ENCODE measurements around the gene TTC23. TPM values are rescaled to one million over a fixed set of nuclear protein-coding genes. Genes with fewer than 3 reads are reported as not detected.

Gene TTC23
- total RNA-seq, 1 donor from 2014 or later = 11.6 TPM

DNA sequence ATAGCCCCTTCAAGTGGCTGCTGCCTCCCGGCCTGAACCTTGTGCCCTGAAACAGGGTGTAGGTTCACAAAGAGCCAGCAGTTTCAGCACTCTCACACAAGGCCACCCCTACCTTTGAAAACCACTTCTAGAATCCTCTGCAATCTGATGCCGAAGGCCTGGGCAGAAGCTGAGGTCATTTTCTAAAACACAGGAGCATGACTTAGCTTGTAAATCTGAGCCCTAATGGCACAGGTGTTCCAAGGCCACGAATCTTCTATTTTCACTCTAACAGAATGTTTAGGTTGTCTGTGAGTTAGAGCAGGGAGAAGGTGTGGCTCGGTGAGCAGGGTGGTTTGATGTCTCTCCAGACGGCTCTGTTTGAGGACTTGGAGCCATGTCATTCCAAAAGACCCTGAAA lies 82.2 kb downstream of the TTC23 start:
- DNase-seq (ENCODE audit: low read depth) = no peak
- TF ChIP-seq, protein P1, sequence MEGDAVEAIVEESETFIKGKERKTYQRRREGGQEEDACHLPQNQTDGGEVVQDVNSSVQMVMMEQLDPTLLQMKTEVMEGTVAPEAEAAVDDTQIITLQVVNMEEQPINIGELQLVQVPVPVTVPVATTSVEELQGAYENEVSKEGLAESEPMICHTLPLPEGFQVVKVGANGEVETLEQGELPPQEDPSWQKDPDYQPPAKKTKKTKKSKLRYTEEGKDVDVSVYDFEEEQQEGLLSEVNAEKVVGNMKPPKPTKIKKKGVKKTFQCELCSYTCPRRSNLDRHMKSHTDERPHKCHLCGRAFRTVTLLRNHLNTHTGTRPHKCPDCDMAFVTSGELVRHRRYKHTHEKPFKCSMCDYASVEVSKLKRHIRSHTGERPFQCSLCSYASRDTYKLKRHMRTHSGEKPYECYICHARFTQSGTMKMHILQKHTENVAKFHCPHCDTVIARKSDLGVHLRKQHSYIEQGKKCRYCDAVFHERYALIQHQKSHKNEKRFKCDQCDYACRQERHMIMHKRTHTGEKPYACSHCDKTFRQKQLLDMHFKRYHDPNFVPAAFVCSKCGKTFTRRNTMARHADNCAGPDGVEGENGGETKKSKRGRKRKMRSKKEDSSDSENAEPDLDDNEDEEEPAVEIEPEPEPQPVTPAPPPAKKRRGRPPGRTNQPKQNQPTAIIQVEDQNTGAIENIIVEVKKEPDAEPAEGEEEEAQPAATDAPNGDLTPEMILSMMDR (IDR thresholded peaks at IDR 0.05; ENCODE audit: insufficient read depth, low read length, poor library complexity, severe bottlenecking) = no peak
- H3K36me3 ChIP-seq (ENCODE audit: control insufficient read depth, insufficient read depth, low read length) = no peaks in the 10 kb centered on the region

DNA sequence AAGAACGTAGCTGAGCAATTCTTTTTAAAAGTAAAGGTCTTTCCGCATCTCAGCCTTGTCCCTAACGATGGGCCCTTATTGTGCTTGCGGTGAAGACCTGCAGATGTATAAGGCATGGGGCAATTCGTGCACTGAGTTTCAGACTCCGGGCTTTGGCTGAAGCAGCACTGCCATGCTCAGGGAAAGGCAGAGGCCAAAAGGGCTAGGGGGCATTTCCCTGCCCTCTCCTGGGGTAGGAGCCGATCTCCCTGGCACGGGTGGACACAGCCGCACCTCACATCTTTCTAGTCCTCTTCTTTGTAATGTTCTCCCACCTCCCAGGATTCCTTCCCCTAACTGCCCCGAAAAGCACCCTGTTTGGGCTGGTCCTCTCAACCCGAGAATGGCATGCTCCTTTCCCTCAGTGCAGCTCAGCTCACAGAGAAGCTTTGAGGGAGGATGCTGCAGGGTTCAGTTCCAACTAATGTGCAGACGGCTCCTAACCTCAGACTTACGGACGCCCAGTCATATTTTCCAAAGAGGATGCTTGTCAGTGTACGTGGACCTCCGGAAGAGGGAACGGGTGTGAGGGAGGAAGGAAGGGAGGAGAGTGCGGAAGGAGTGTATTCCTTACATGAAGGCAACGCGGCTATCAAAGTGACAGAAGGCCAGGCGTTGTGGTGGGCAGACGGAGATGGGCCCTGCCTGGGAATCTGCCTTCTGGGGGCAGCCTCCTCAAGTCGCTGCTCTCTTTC lies 83.3 kb downstream of the TTC23 start:
- TF ChIP-seq, protein P1 (IDR thresholded peaks at IDR 0.05; ENCODE audit: insufficient read depth, low read length, poor library complexity, severe bottlenecking) = no peak
- no peak for DNase-seq (ENCODE audit: low read depth)
- Histone ChIP-seq H3K36me3 (ENCODE audit: control insufficient read depth, insufficient read depth, low read length) (no peaks in the 10 kb centered on the region), H3K4me3 (ENCODE audit: low read depth, low read length) (no peak overlapping the region), H3K27me3 (ENCODE audit: control insufficient read depth, insufficient read depth, low read length) (no peaks in the 10 kb centered on the region)

More for the DNA sequence above, 82.2 kb downstream of the TTC23 start:
- Histone ChIP-seq H3K4me3 (ENCODE audit: low read depth, low read length) (no peak overlapping the region), H3K27me3 (ENCODE audit: control insufficient read depth, insufficient read depth, low read length) (no peaks in the 10 kb centered on the region)

DNA sequence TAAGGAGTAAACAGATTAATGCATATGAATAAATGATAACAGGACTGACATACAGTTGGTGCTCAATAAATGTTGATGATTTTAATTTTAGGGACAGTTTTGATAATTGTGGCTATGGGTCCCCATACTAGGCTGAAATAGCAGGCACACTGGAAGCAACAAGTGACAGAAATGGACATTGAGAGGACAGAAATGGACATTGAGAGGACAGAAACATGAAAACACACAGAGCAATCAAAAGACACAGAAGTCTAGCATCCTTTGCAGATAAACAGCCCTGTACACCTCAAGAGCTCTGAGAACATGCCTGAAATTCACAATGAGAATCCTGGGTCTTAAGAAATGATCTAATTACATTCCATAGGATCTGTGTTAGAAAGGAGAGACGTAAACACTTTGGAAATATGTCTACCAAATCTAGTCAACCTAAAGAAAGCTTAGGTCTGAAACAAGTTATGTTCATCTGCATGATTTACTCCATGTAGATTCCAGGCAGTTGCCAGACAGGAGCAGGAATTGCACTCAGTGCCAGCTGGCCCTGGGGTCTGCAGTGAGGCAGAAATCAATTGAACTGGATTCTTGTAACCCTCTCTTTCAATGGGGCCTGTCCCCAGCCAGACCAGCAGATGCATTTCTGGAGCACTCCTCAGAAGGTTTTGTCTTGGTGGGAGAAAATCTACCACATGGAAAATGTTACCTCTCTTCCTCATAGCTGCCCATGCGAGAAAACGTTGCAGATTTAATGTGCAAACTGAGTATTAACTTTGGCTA lies 84.2 kb downstream of the TTC23 start:
- no peak overlapping the region for H3K4me3 ChIP-seq (ENCODE audit: low read depth, low read length)
- TF ChIP-seq, protein P1 (IDR thresholded peaks at IDR 0.05; ENCODE audit: insufficient read depth, low read length, poor library complexity, severe bottlenecking) = no peak
- DNase-seq (ENCODE audit: low read depth) = no peak
- H3K36me3 ChIP-seq (ENCODE audit: control insufficient read depth, insufficient read depth, low read length) = no peaks in the 10 kb centered on the region
- H3K27me3 ChIP-seq (ENCODE audit: control insufficient read depth, insufficient read depth, low read length) = no peaks in the 10 kb centered on the region

DNA sequence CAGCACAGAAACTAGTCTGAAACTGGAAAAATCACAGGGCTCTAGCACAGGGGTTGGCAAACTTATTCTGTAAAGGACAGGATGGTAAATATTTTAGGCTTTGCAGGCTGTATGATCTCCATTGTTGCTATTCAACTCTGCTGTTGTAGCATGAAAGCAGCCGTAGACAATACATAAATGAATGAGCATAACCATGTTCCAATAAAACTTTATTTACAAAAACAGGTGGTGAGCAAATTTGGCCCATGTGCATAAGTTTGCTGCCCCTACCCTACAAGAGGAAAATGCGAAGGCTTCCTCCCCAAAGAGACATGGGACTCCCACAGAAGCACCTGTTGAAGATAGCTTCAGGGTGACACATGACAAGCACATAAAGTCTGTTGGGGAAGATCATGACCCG lies 85.3 kb downstream of the TTC23 start:
- Histone ChIP-seq H3K27me3 (ENCODE audit: control insufficient read depth, insufficient read depth, low read length) (no peaks in the 10 kb centered on the region), H3K36me3 (ENCODE audit: control insufficient read depth, insufficient read depth, low read length) (no peaks in the 10 kb centered on the region), H3K4me3 (ENCODE audit: low read depth, low read length) (no peak overlapping the region)
- no peak for DNase-seq (ENCODE audit: low read depth)
- TF ChIP-seq, protein P1 (IDR thresholded peaks at IDR 0.05; ENCODE audit: insufficient read depth, low read length, poor library complexity, severe bottlenecking) = no peak

DNA sequence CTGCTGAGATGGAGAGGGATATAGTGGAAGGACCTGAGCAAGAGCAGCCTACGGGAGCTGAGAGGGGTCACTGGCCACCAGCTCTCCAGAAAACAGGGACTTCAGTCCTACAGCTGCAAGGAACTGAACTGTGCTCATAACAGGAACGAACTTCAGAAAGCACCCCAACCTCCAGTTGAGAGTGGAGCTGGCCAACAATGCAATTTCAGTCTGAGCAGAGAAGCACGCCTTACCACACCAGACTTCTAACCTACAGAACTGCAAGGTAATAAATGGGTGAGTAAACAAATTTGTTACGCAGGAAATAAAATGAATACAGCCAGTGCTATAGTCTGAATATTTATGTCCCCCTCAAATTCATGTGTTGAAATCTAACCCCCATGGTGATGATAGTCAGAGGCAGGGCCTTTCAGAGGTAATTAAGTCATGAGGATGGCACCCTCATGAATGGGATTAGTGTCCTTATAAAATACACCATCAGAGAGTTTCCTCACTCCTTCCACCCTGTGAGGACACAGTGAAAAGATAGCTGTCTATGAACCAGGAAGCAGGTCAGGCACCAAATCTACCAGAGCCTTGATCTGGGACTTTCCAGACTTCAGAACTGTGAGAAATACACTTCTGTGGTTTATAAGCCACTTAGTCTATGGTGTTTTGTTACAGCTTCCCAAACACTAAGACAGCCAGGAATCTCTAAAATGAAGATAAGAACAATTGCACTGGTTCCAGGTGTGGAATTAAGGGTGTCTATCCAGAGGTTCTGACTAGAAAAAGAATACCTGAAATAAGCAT lies 85.9 kb downstream of the TTC23 start:
- no peak for DNase-seq (ENCODE audit: low read depth)
- TF ChIP-seq, protein P1 (IDR thresholded peaks at IDR 0.05; ENCODE audit: insufficient read depth, low read length, poor library complexity, severe bottlenecking) = no peak
- no peaks in the 10 kb centered on the region for H3K36me3 ChIP-seq (ENCODE audit: control insufficient read depth, insufficient read depth, low read length)

More for the DNA sequence above, 85.9 kb downstream of the TTC23 start:
- H3K4me3 ChIP-seq (ENCODE audit: low read depth, low read length) = no peak overlapping the region
- no peaks in the 10 kb centered on the region for H3K27me3 ChIP-seq (ENCODE audit: control insufficient read depth, insufficient read depth, low read length)
